ENCODE data around the gene ZNF841. TPM values are rescaled to one million over a fixed set of nuclear protein-coding genes. Genes with fewer than 3 reads are reported as not detected.

The ZNF841 gene
- total RNA-seq, 1 experiment from 2014 or later, result 10.8 TPM

- H3K4me1 ChIP-seq (ENCODE audit: control insufficient read depth, insufficient read depth, low read length), result no peaks in the 10 kb centered on the region
- H3K36me3 ChIP-seq (ENCODE audit: control insufficient read depth, insufficient read depth, low read length), result no peaks in the 10 kb centered on the region; the same call in 1 of the 2 replicates
- BruUV-seq (replicated peaks), result no TSS peak
- CTCF ChIA-PET, result no interaction called here
- no peaks in the 10 kb centered on the region for H3K27me3 ChIP-seq (ENCODE audit: control insufficient read depth, insufficient read depth, low read length)
- in situ Hi-C loops (cut with HindIII; ENCODE audit: low pct_unique_long_range_greater_than_20kb, low sequenced_read_pairs) (no loop called here), intact Hi-C loops (cut with micrococcal nuclease; ENCODE audit: unreplicated experiment) (no loop called here)
- no peak for ATAC-seq
- TF ChIP-seq POLR2AphosphoS5 (IDR thresholded peaks at IDR 0.05; ENCODE audit: low read depth, low read length), result no peak
- no peak for TF ChIP-seq TCF7L2 (IDR thresholded peaks at IDR 0.05; ENCODE audit: low read depth, low read length)
- no peak overlapping the region for H3K27ac ChIP-seq (ENCODE audit: low read length)
- POLR2A ChIA-PET, result no interaction called here
- peaks cover 78% of the 10 kb centered on the region for H3K9me3 ChIP-seq (ENCODE audit: control insufficient read depth, insufficient read depth, low read depth, low read length)
- no peak for DNase-seq (ENCODE audit: low read depth, low spot score)
- no peak overlapping the region for H3K4me3 ChIP-seq (ENCODE audit: low read depth in 2 of 2, low read length in 2 of 2)
Measured at GRCh38 chr19:52115526-52116053, 20.0 kb upstream of the ZNF841 start.

- ChIA-PET POLR2A (no interaction called here), CTCF (no interaction called here)
- DNase-seq (ENCODE audit: low read depth, low spot score) (no peak), ATAC-seq (no peak)
- H3K4me1 ChIP-seq (ENCODE audit: control insufficient read depth, insufficient read depth, low read length), result no peaks in the 10 kb centered on the region
- TF ChIP-seq SIN3A (IDR thresholded peaks at IDR 0.05; ENCODE audit: borderline replicate concordance, insufficient read depth, low read depth, low read length), result no peak
- no peak for TF ChIP-seq POLR2AphosphoS5 (IDR thresholded peaks at IDR 0.05; ENCODE audit: low read depth, low read length)
- no peak for TF ChIP-seq TCF7L2 (IDR thresholded peaks at IDR 0.05; ENCODE audit: low read depth, low read length)
- TF ChIP-seq, protein P1, sequence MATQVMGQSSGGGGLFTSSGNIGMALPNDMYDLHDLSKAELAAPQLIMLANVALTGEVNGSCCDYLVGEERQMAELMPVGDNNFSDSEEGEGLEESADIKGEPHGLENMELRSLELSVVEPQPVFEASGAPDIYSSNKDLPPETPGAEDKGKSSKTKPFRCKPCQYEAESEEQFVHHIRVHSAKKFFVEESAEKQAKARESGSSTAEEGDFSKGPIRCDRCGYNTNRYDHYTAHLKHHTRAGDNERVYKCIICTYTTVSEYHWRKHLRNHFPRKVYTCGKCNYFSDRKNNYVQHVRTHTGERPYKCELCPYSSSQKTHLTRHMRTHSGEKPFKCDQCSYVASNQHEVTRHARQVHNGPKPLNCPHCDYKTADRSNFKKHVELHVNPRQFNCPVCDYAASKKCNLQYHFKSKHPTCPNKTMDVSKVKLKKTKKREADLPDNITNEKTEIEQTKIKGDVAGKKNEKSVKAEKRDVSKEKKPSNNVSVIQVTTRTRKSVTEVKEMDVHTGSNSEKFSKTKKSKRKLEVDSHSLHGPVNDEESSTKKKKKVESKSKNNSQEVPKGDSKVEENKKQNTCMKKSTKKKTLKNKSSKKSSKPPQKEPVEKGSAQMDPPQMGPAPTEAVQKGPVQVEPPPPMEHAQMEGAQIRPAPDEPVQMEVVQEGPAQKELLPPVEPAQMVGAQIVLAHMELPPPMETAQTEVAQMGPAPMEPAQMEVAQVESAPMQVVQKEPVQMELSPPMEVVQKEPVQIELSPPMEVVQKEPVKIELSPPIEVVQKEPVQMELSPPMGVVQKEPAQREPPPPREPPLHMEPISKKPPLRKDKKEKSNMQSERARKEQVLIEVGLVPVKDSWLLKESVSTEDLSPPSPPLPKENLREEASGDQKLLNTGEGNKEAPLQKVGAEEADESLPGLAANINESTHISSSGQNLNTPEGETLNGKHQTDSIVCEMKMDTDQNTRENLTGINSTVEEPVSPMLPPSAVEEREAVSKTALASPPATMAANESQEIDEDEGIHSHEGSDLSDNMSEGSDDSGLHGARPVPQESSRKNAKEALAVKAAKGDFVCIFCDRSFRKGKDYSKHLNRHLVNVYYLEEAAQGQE (IDR thresholded peaks at IDR 0.05; ENCODE audit: insufficient read depth in 1 of 2, low read depth in 2 of 2, low read length in 1 of 2), result no peak
- TF ChIP-seq, protein P2, sequence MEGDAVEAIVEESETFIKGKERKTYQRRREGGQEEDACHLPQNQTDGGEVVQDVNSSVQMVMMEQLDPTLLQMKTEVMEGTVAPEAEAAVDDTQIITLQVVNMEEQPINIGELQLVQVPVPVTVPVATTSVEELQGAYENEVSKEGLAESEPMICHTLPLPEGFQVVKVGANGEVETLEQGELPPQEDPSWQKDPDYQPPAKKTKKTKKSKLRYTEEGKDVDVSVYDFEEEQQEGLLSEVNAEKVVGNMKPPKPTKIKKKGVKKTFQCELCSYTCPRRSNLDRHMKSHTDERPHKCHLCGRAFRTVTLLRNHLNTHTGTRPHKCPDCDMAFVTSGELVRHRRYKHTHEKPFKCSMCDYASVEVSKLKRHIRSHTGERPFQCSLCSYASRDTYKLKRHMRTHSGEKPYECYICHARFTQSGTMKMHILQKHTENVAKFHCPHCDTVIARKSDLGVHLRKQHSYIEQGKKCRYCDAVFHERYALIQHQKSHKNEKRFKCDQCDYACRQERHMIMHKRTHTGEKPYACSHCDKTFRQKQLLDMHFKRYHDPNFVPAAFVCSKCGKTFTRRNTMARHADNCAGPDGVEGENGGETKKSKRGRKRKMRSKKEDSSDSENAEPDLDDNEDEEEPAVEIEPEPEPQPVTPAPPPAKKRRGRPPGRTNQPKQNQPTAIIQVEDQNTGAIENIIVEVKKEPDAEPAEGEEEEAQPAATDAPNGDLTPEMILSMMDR (IDR thresholded peaks at IDR 0.05), result no peak
- peaks cover 78% of the 10 kb centered on the region for H3K9me3 ChIP-seq (ENCODE audit: control insufficient read depth, insufficient read depth, low read depth, low read length)
- BruUV-seq (replicated peaks), result no TSS peak
- H3K27ac ChIP-seq (ENCODE audit: low read length), result no peak overlapping the region
- no peak overlapping the region for H3K4me3 ChIP-seq (ENCODE audit: low read depth in 2 of 2, low read length in 2 of 2)
- no peaks in the 10 kb centered on the region for H3K27me3 ChIP-seq (ENCODE audit: control insufficient read depth, insufficient read depth, low read length)
- no peaks in the 10 kb centered on the region; the same call in 1 of the 2 replicates for H3K36me3 ChIP-seq (ENCODE audit: control insufficient read depth, insufficient read depth, low read length)
- in situ Hi-C loops (cut with HindIII; ENCODE audit: low pct_unique_long_range_greater_than_20kb, low sequenced_read_pairs), result no loop called here
- intact Hi-C loops (cut with micrococcal nuclease; ENCODE audit: unreplicated experiment), result no loop called here
Measured at GRCh38 chr19:52114691-52115090, 19.1 kb upstream of the ZNF841 start.

DNA sequence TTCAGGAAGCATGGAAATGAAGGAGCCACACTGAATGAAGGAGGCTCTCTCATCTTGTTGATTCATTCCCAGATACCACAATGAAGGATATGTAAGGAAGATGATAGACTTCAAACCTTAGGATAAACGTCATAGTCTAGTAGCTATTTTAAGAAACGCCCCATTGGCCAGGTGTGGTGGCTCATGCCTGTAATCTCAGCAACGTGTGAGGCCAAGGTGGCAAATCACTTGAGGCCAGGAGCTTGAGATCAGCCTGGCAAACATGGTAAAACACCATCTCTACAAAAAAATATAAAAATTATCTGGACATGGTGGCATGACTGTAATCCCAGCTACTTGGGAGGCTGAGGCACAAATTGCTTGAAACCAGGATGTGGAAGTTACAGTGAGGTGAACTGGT is 17.1 kb upstream of the ZNF841 start:
- CTCF ChIA-PET, result no interaction called here
- intact Hi-C loops (cut with micrococcal nuclease; ENCODE audit: unreplicated experiment) (no loop called here), in situ Hi-C loops (cut with HindIII; ENCODE audit: low pct_unique_long_range_greater_than_20kb, low sequenced_read_pairs) (no loop called here)
- Histone ChIP-seq H3K36me3 (ENCODE audit: control insufficient read depth, insufficient read depth, low read length) (no peaks in the 10 kb centered on the region; the same call in 1 of the 2 replicates), H3K9me3 (ENCODE audit: control insufficient read depth, insufficient read depth, low read depth, low read length) (peaks cover 66% of the 10 kb centered on the region), H3K4me3 (ENCODE audit: low read depth in 2 of 2, low read length in 2 of 2) (no peak overlapping the region), H3K27ac (ENCODE audit: low read length) (no peak overlapping the region), H3K27me3 (ENCODE audit: control insufficient read depth, insufficient read depth, low read length) (no peaks in the 10 kb centered on the region), H3K4me1 (ENCODE audit: control insufficient read depth, insufficient read depth, low read length) (no peaks in the 10 kb centered on the region)
- POLR2A ChIA-PET, result no interaction called here
- BruUV-seq (replicated peaks), result no TSS peak
- ATAC-seq (no peak), DNase-seq (ENCODE audit: low read depth, low spot score) (no peak)
- TF ChIP-seq SIN3A (IDR thresholded peaks at IDR 0.05; ENCODE audit: borderline replicate concordance, insufficient read depth, low read depth, low read length), result no peak
- TF ChIP-seq, protein P1 (IDR thresholded peaks at IDR 0.05; ENCODE audit: insufficient read depth in 1 of 2, low read depth in 2 of 2, low read length in 1 of 2), result no peak
- TF ChIP-seq, protein P2 (IDR thresholded peaks at IDR 0.05), result no peak
- no peak for TF ChIP-seq TCF7L2 (IDR thresholded peaks at IDR 0.05; ENCODE audit: low read depth, low read length)
- no peak for TF ChIP-seq POLR2AphosphoS5 (IDR thresholded peaks at IDR 0.05; ENCODE audit: low read depth, low read length)
